ENCODE measurements around the gene TBP. TPM values are rescaled to one million over a fixed set of nuclear protein-coding genes. Genes with fewer than 3 reads are reported as not detected.
A peak's percentile ranks its signal among the peaks of the same experiment; 100 is the strongest.
"Not testable (repeated sequence)": the region's sequence is repeated elsewhere in the genome, so short reads cannot be mapped to it uniquely, and the experiment has no call there.

The TBP gene
- total and polyA plus RNA-seq, 2 experiments from 2014 or later, result 15.5 to 20.2 TPM

GRCh38 chr6:170596426-170596825, 42.3 kb downstream of the TBP start:
- no peaks in the 10 kb centered on the region for H4K20me1 ChIP-seq (ENCODE audit: insufficient read depth, poor library complexity, severe bottlenecking)
- TF ChIP-seq CTCF (IDR thresholded peaks at IDR 0.05; ENCODE audit: poor library complexity) (no peak), EZH2 (IDR thresholded peaks at IDR 0.05; ENCODE audit: borderline replicate concordance) (no peak), EZH2phosphoT487 (IDR thresholded peaks at IDR 0.05; ENCODE audit: low read depth, severe bottlenecking, unreplicated experiment) (no peak)
- H3K36me3 ChIP-seq (replicated peaks; ENCODE audit: insufficient read depth, low read depth), result no peaks in the 10 kb centered on the region
- H2AFZ ChIP-seq, result no peak overlapping the region
- no peak overlapping the region for H3K27ac ChIP-seq
- no peak overlapping the region for H3K4me2 ChIP-seq
- no peaks in the 10 kb centered on the region for H3K4me1 ChIP-seq (ENCODE audit: insufficient read depth)
- no peak overlapping the region for H3K4me3 ChIP-seq
- no peaks in the 10 kb centered on the region for H3K27me3 ChIP-seq
- no peak for DNase-seq (ENCODE audit: low spot score)
- no peaks in the 10 kb centered on the region for H3K9me3 ChIP-seq (ENCODE audit: low read depth)
- H3K9me2 ChIP-seq (replicated peaks; ENCODE audit: insufficient read depth), result no peaks in the 10 kb centered on the region
- no peaks in the 10 kb centered on the region for H3K79me2 ChIP-seq

- no peak for TF ChIP-seq EZH2phosphoT487 (IDR thresholded peaks at IDR 0.05; ENCODE audit: low read depth, severe bottlenecking, unreplicated experiment)
- TF ChIP-seq EZH2 (IDR thresholded peaks at IDR 0.05; ENCODE audit: borderline replicate concordance), result no peak
- TF ChIP-seq CTCF (IDR thresholded peaks at IDR 0.05; ENCODE audit: poor library complexity), result no peak
- no peaks in the 10 kb centered on the region for H3K9me3 ChIP-seq (ENCODE audit: low read depth)
Observed at GRCh38 chr6:170597278-170597677, 43.1 kb downstream of the TBP start.

GRCh38 chr6:170605574-170606259, 51.5 kb downstream of the TBP start:
- DNase-seq (ENCODE audit: low spot score), result no peak
- H4K20me1 ChIP-seq (ENCODE audit: insufficient read depth, poor library complexity, severe bottlenecking), result no peaks in the 10 kb centered on the region
- no peak for TF ChIP-seq CTCF (IDR thresholded peaks at IDR 0.05; ENCODE audit: poor library complexity)
- no peak for TF ChIP-seq EZH2phosphoT487 (IDR thresholded peaks at IDR 0.05; ENCODE audit: low read depth, severe bottlenecking, unreplicated experiment)
- no peak for TF ChIP-seq EZH2 (IDR thresholded peaks at IDR 0.05; ENCODE audit: borderline replicate concordance)
- no peaks in the 10 kb centered on the region for H3K9me3 ChIP-seq (ENCODE audit: low read depth)
- H2AFZ ChIP-seq, result no peak overlapping the region
- no peaks in the 10 kb centered on the region for H3K36me3 ChIP-seq (replicated peaks; ENCODE audit: insufficient read depth, low read depth)
- no peaks in the 10 kb centered on the region for H3K4me1 ChIP-seq (ENCODE audit: insufficient read depth)
- no peak overlapping the region for H3K4me3 ChIP-seq
- no peak overlapping the region for H3K27ac ChIP-seq
- peaks cover 16% of the 10 kb centered on the region for H3K27me3 ChIP-seq
- H3K4me2 ChIP-seq, result no peak overlapping the region
- no peaks in the 10 kb centered on the region for H3K9me2 ChIP-seq (replicated peaks; ENCODE audit: insufficient read depth)
- no peaks in the 10 kb centered on the region for H3K79me2 ChIP-seq
- WGBS (ENCODE audit: low lambda C conversion rate, missing lambda C conversion rate), result 62% methylated on average over 6 of the region's 6 CpGs

More at GRCh38 chr6:170597278-170597677, 43.1 kb downstream of the TBP start:
- Histone ChIP-seq H3K36me3 (replicated peaks; ENCODE audit: insufficient read depth, low read depth) (no peaks in the 10 kb centered on the region), H4K20me1 (ENCODE audit: insufficient read depth, poor library complexity, severe bottlenecking) (no peaks in the 10 kb centered on the region), H3K4me3 (no peak overlapping the region), H2AFZ (no peak overlapping the region), H3K79me2 (no peaks in the 10 kb centered on the region), H3K4me1 (ENCODE audit: insufficient read depth) (no peaks in the 10 kb centered on the region), H3K4me2 (no peak overlapping the region), H3K27ac (no peak overlapping the region), H3K9me2 (replicated peaks; ENCODE audit: insufficient read depth) (no peaks in the 10 kb centered on the region), H3K27me3 (no peaks in the 10 kb centered on the region)
- DNase-seq (ENCODE audit: low spot score), result no peak

GRCh38 chr6:170609225-170609624, 55.1 kb downstream of the TBP start:
- DNase-seq (ENCODE audit: low spot score); H3K9me3 ChIP-seq (ENCODE audit: low read depth); H3K79me2 ChIP-seq; H3K4me1 ChIP-seq (ENCODE audit: insufficient read depth); H3K9me2 ChIP-seq (replicated peaks; ENCODE audit: insufficient read depth); H3K4me3 ChIP-seq; H3K4me2 ChIP-seq; H2AFZ ChIP-seq; H3K36me3 ChIP-seq (replicated peaks; ENCODE audit: insufficient read depth, low read depth); H3K27ac ChIP-seq; H4K20me1 ChIP-seq (ENCODE audit: insufficient read depth, poor library complexity, severe bottlenecking): not testable (repeated sequence)
- peaks cover 19% of the 10 kb centered on the region for H3K27me3 ChIP-seq
- WGBS (ENCODE audit: low lambda C conversion rate, missing lambda C conversion rate), result 79% methylated on average over 8 of the region's 8 CpGs

GRCh38 chr6:170612256-170612804, 58.2 kb downstream of the TBP start:
- not testable (repeated sequence) for H3K36me3 ChIP-seq (replicated peaks; ENCODE audit: insufficient read depth, low read depth); H4K20me1 ChIP-seq (ENCODE audit: insufficient read depth, poor library complexity, severe bottlenecking); H3K27ac ChIP-seq; H3K9me3 ChIP-seq (ENCODE audit: low read depth); H3K79me2 ChIP-seq; H3K4me1 ChIP-seq (ENCODE audit: insufficient read depth); DNase-seq (ENCODE audit: low spot score); H3K27me3 ChIP-seq; H2AFZ ChIP-seq; H3K4me3 ChIP-seq; H3K9me2 ChIP-seq (replicated peaks; ENCODE audit: insufficient read depth)
- 1% methylated on average over 11 of the region's 55 CpGs for WGBS (ENCODE audit: low lambda C conversion rate, missing lambda C conversion rate)
- peak overlapping the region; percentile 62 for H3K4me2 ChIP-seq

GRCh38 chr6:170616020-170616554, 61.9 kb downstream of the TBP start:
- H3K4me3 ChIP-seq; H3K79me2 ChIP-seq; DNase-seq (ENCODE audit: low spot score); H3K4me2 ChIP-seq; H3K27me3 ChIP-seq; H3K4me1 ChIP-seq (ENCODE audit: insufficient read depth); H3K27ac ChIP-seq; H2AFZ ChIP-seq; H3K9me2 ChIP-seq (replicated peaks; ENCODE audit: insufficient read depth); H4K20me1 ChIP-seq (ENCODE audit: insufficient read depth, poor library complexity, severe bottlenecking); H3K36me3 ChIP-seq (replicated peaks; ENCODE audit: insufficient read depth, low read depth); H3K9me3 ChIP-seq (ENCODE audit: low read depth): not testable (repeated sequence)
- no CpG with 5 or more reads among the region's 1 CpG for WGBS (ENCODE audit: low lambda C conversion rate, missing lambda C conversion rate)

Data from hepatocyte (in vitro differentiated cells).